CD1c-positive myeloid dendritic cell (primary cell): ENCODE results near the gene SREBF2.
A peak's percentile ranks its signal among the peaks of the same experiment; 100 is the strongest.
"Not testable (repeated sequence)": the region's sequence is repeated elsewhere in the genome, so short reads cannot be mapped to it uniquely, and the experiment has no call there.

ENCODE experiments used
- DNase-seq: peaks from one replicate; pipeline ENCODE4 v3.0.0-alpha.2; 2016; ENCODE audit errors: extremely low spot score

The SREBF2 gene

DNA sequence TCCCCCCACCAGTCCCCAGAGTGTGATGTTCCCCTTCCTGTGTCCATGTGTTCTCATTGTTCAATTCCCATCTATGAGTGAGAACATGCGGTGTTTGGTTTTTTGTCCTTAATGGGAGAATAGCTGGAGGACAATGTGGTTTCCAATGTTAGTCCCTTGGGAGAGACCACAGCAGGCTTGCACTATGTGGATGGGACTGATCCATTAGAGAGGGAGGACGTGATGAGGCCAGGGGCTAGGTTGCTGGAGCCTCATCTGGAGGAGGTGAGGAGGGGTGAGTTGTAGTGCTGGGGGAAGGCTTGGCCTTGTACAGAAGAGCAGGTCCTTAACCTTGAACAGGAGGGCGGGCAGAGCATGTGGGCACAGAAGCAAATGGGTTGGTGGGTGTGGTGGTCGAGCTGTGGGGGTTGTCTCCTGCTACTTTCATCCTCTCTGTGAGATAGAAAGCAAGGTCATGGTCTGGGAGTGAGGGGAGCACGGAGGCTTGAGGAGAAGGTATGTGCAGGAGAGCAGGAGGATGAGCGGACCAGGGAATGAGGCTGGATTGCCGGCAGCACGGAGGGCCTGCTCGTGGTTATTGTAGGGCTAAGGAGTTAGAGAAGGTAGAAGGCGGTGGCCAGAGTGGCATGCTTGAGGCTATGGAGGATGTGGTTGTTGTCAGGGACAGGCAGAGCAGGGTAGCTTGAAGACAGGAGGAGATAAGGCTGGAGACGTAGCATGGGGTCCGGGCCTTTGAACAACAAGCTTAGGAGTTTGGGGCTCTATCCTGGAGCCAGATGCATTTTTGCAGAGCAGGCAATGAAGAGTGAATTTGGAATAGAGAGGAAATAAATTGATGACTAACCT, 11.2 kb upstream of the SREBF2 start:
- no peak for DNase-seq

DNA sequence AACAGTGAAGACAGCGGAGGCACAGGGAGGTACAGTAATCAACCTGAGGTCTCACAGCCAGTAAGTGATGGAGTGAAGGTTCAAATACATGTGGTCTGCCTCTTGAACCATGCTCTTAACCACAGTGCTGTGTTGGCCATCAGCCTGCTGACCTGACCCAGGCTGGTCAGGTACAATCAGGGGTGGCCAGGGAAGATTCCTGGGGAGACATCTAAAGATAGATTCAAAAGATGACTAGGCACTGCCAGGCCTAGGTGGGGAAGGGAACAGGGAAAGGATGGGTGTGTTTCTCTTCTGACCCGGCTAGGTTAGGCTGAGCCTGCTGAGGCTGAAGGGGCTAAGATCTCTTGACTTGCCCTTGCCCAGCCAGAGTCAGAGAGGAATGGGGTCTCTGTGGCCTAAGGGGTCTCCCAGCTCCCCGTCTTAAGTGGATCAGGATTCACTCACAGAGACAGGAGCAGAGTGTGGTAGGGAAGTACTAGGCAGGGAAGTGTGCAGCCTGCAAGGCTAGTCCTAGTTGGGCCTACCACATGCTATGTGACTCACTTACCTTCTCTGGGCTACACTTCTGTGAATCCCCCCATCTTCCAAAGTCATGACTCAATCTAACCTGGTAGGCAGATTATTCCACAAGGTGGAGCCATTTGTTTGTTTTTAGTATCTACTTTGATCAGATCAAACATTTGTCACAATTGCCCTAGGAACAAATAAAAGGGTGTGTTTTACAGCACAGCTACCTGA, 10.4 kb upstream of the SREBF2 start:
- DNase-seq, result peak; percentile 76

DNA sequence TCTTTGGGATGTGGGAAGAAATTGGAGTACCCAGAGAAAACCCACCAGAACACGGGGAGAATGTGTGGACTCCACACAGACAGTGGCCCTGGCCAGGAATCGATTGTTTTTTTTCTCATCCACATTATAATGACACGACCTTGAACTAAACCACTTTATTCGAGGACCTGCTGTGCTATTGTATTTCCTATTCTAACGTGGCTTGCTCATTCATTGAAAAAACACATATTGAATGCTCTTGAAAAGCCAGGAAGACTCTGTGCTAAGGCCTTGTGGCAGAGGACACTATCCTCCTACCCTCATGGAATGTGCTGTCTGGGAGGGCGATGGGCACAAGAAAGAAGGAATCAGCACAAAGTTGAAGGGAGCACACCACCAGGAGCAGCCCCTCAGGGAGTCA, 9.1 kb upstream of the SREBF2 start:
- no peak for DNase-seq

DNA sequence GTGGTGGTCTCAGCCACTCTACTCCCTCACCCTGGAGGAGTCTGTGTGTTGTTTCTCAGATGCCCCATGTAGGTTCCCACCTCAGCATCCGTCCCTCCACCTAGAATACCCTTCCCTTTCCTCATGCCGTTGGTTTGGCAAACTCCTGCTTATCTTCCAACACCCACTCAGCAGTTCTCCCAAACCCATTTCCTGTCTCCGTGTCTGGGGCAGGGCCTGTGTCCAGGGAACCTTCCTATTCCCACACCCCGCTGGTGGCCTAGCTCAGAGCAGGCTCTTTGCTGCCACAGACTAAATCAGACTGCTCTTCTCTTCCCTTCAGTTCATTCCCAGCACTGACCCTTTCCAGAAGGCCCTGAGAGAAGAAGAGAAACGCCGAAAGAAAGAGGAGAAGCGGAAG, 7.5 kb upstream of the SREBF2 start:
- DNase-seq, result no peak

DNA sequence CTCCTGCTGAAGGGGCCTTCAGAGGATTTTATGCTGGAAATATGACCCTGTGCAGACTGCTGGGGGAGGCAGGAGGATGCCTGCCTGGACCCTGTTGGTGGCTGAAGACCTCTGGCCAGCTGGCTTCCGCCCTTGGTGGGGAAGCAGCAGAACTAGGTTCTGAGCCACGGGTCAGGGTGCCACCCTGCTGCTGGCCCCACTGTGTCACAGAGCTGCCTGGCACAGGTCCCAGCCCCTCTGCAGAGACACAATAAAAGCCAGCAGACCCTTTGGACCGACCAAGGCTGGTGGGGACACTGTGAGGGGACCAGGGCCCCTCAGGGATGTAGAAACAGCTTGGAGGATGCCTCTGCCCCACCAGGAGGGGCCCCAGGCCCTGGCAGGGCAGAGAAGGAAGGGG, 6.9 kb upstream of the SREBF2 start:
- no peak for DNase-seq

DNA sequence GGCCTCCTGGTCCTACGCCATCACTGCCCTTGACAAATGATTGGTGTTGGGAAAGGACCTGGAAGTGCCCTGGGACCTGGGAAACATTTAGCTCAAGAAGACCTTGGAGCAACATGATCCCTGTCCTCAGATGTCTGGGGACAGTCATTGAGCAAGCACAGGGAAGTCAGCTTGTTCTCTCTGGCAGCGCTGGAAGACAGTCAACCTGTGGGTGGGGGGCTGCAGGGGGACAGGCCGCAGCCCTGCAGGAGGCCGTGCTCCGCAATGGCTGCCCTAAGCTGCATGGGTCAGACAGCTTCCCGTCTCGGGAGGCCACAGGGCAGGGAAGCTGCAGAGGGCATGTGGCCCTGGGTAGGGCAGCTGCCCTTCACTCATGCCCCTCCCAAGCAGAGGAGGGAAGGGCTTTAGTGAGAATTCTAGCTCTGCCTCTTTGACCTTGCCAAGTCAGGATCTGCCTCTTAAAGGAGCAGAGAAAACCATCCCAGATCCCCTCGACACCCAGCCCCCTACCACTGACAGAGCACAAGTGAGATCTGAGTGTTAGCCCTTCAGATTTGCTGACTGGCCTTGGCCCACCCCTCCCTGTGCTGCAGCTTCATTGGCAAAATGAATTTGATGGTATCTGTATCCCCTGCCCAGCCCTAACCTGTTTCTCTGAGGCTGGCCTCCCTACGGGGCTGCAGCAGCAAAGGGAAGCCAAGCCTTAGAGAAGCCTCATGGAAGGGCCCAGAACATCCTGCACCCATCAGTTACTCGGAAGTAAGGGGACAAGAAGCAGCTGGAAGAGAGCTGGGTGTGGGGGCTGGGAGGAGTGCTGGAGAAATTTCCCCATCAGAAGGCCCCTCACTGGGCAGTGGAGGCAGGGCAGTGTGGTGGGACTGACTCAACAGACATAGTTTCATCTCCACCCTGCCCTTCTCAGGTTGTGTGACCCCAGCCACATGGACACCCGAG, 6.2 kb upstream of the SREBF2 start:
- no peak for DNase-seq

DNA sequence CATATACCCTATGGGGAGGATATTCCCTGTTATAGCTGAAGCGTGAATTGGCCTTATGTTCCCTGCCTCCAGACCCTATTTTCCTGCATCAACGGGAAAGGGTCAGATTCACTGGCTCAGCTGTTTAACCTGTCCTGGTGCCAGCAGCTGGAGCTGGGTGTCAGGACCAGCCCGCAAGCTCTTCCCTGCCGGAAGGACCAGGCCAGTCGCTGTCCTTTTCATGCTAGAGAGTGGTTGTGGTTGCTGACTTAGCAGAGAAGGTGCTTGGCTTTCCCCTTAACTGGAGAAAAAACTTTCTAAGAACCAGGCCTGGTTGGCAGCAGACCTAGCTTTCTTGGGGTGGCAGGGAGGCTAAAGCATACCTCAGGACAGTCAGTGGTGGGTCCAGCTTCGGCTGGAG, 5.2 kb upstream of the SREBF2 start:
- no peak for DNase-seq

DNA sequence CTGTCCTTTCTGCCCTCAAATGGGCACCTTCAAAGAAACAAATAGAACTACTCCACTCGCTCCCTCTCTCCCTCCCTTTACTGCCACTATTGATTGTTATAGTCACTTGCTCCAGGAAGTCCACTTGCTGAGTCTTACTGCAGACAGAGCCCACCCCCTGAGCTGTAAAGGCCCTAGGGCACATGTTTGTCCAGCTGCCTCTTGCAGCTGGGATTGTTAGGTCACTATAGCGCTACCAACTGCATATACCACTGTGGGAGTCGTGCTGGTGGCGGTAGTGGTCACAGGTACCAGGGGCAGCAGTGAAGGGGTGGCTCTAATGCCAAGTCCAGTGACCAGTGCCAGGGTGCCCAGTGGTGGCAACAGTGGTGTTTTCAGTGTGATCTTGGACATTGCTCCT, 4.4 kb upstream of the SREBF2 start:
- DNase-seq, result no peak

DNA sequence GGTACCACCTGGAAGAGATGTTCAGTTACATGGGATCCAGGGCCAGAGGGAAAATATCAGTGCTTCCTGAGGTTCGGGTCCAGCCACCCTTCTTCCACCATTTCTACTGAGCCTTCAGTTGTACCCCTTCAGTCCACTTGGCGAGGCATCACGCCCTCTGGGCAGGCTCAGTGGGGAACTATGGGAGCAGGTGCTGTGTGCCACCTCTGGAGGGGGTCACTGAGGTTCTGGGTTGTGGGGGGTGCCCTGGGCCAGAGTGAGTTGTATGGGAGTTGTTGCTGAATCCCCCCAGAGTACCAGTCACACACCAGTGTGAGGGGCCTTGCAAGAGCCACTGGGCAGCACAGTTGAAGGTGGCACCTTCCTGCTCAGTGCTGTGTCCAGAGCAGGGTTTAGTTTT, 2.7 kb upstream of the SREBF2 start:
- DNase-seq, result no peak

DNA sequence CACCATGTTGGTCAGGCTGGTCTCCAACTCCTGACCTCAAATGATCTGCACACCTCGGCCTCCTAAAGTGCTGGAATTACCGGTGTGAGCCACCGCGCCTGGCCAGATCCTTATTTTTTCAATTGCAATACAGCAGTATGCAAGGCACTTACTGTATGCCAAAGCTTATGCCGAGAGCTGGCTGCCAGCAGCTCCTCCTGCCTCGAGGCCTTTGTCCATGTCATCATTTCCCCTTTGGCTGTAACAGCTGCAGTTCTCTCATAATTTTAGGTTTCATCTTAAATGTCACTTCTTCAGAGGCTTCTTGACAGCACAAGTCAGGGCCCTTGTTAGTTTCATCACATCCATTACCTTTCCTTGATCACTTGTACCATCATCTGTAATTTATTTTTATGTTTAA, 1.5 kb upstream of the SREBF2 start:
- peak; percentile 70 for DNase-seq

DNA sequence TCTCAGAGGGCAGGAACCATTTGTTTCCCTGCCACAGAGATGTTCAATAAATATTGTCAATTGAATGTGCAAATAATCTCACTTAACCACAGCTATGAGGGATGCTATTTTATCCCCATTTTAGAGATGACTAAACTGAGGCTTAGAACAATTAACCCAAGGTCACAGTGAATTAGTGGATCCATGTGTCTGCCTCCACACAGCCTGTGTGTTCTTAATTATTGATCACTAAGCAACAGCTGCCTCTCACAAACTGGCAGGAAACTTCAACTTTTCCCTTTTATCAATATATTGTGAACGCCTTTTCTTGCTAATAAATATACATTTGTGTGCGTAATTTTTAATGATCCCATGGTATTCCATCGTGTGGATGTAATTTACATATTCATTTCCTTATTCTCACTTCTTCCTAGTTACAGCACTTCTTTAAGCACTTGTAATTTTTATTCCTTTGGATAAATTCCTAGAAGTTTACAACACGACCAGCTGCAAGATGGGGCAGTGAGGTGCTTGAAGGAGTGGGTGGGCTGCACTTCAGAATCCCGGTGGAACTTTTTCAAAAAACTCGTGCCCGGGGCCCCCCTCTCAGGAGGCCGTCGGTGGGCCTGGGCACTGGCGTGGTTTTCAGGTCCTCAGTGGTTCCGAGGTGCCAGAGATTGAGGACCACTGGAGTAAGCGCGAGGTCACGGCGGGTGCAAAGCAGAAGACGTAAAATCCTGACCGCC, 915 bp upstream of the SREBF2 start:
- peak; percentile 42 for DNase-seq

DNA sequence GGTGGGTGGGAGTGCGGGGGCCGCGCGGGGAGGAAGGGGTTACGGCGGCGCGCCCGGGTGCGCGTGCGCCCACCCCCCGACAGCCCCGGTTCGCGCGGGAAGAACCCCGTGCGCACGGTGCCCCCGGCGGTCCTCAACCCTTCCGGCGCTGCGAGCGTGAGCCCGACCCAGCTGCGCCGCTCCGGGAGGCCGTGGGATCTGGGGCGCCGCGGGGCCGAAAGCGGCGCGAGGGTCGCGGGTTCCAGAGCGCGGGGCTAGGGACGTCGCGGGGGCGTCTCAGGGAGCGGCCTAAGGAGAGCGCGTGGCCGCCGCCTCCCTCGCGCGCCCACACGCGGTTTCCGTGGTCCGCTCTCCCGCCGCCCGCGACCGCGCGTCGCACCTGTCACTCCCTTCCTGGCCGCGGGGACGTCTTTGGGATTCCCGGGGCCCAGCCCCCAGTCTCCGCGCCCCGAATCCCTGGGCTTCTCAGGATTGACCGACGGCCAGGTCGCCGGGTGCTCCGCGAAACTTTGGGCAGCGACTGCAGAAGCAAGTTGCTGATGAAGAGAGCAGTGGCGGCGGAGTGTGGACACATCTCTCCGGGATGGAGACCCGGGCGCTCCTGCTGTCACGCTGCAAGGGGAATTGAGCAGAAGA, 582 bp downstream of the SREBF2 start:
- peak; percentile 46 for DNase-seq

DNA sequence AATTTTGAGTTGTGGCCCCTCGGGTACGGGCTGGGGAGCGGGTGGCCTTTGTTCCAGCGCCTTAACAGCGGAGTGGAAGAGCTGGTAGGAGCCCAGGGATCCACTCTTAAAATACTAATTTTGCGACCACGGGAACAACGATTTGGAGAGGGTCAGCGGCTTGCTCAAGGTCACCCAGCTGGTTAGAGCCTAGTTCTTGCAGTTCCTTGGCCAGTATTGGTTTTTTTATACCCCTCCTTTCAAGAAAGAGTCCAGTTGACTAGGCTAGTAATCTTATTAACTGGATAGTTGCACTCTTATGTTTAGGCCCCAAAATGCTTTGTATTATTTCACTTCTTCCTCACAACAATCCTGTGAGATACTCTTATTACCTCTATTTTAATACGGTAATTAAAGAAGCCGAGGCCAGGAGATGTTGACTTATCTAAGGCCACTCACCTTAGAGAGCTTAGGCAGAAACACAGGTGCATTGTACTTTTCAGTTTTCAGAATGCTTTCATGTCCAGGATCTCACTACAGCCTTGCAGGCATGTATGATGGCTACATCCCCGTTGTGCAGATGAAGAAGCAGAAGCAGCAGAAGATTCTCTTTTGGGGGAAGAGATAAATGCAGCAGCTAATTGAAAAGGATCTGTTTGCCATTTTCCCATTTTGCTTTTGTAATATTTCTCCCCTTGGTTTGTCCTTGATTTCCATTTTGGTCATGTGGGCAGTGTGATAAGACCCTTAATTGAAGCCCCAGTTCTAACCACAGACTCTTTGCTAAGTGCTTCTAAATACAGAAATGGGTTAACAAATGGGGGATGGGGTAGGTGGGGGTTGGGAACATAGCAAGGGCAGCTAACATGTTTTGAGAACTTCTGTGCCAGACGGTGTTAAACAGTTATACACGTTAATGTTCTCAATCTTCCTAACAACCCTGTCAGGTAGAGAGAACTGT, 1.4 kb downstream of the SREBF2 start:
- peak; percentile 11 for DNase-seq

DNA sequence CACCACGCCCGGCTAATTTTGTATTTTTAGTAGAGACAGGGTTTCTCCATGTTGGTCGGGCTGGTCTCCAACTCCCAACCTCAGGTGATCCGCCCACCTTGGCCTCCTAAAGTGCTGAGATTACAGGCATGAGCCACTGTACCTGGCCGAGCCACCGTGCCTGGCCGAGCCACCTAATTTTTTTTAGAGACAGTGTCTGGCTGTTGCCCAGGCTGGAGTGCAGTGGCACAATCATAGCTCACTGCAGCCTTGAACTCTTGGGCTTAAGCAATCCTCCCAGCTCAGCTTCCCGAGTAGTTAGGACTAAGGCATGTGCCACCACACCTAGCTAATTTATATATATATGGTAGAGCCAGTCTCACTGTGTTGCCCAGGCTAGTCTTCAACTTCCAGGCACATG, 2.6 kb downstream of the SREBF2 start:
- DNase-seq, result not testable (repeated sequence)

DNA sequence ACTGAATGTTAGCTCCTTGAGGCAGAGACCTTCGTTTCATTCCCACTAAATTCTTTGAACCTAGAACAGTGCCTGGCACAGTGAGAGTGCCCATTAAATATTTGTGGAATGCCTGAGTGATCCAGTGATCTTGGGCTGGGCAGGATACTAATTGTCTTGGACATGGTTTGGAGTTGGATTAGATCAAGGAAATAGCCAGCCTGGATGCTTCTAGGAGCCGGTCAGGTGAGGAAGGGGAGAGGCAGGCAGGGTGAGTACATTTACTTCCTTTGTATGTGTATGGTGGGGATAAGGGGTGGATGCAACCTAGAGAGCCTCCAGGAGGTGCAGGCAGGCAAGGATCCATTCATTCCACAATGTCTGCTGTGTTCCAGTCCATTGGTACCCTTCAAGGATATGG, 3.6 kb downstream of the SREBF2 start:
- DNase-seq, result no peak

DNA sequence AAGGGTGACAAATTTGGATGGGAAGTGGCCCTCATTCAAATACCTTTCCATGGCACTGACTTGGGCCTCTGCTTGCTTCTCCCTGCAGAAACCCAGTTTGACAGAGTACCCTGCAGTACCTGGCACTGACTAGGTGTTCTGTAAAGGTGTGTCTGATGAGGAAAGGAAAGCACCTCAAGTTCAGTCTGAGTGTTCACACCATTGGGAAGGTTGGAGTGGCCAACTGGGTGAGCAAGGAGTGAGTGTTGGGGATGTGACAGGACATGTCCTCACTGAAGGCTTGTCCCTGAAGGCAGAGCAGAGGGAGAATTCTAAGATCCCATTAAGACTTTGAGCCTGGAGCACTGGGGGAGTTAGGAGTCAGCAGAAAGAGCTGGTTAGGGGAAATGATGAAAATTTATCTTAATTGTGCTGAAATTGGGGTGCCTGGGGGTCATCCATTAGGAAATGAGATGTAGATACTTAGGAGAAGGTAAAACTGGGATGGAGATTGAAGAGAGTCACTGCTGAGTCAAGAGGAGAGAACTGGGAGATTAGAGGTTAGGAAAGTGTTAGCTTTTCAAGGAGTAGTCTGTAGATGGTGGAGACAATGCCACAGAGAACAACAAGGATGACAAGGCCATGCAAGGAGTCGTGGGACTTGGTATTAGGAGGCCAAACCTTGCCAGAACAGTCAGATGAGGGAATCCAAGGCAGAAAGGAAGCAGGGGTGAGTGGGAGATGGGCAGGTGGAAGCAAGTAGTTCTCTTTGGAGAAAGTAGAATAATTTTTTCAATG, 6.1 kb downstream of the SREBF2 start:
- DNase-seq, result no peak

DNA sequence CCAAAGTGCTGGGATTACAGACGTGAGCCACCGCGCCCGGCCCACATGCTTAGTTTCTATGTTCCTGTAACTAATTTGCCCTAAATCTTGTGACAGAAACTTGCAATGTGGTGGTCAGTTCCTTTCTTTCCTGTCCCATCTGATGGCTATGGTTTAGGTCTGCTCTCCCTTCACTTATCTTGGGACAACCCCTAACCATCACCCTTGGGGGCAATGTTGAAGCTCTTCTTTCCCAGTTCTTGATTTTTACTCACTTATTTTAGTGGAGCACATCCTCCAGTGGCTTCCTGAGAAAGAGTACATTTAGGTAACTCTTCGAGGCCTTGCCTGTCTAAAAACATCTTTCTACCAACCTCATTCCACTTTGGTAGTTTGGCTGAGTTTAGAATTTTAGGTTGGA, 7.3 kb downstream of the SREBF2 start:
- no peak for DNase-seq

DNA sequence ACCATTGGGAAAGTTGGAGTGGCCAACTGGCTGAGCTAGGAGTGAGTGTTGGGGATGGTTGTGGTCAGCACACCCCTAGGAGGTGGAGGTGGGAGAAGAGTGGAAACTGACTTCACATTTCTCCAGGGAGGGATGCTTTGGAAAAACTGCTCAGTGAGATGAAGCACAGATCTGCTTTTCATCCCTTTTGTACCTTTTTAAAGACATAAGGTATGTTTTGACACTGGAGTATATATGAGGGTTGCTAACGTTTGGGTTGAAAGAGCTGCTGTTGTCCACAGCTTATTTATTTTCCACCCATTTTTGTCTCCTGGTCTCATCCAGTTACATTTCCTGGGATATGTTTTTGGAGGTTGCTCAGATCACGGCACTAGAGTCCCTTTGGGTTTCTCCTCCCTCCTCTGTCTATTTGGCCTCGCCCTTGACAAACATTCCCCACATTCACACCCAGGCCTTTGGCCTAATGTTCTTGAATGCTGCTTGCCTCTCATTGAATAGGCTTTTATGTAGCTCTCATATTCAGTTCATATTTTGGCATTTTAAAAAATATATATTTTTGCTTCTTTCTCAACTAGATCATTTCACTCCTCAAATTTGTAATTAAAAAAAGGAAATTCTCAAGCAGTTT, 8.3 kb downstream of the SREBF2 start:
- no peak for DNase-seq
